ENCODE data around the gene LRBA. TPM values are rescaled to one million over a fixed set of nuclear protein-coding genes. Genes with fewer than 3 reads are reported as not detected.

The LRBA gene
- total RNA-seq, 1 donor from 2014 or later = 26.4 TPM

- no peak for DNase-seq
- H3K4me3 Mint-ChIP-seq (ENCODE audit: unreplicated experiment) = no peak overlapping the region
- no peaks in the 10 kb centered on the region for H3K4me1 Mint-ChIP-seq (ENCODE audit: low read depth, unreplicated experiment)
- no peak for TF ChIP-seq CTCF (IDR thresholded peaks at IDR 0.05; ENCODE audit: partially characterized antibody, unreplicated experiment)
- H3K36me3 Mint-ChIP-seq (ENCODE audit: unreplicated experiment) = peaks cover 7% of the 10 kb centered on the region
- H3K9me3 Mint-ChIP-seq (ENCODE audit: unreplicated experiment) = peaks cover 3% of the 10 kb centered on the region
- H3K27ac Mint-ChIP-seq (ENCODE audit: unreplicated experiment) = no peak overlapping the region
- H3K27me3 Mint-ChIP-seq (ENCODE audit: unreplicated experiment) = no peaks in the 10 kb centered on the region
Observed at GRCh38 chr4:150976478-150977118, 38.5 kb downstream of the LRBA start.

GRCh38 chr4:150974750-150975149 is 40.3 kb downstream of the LRBA start:
- no peak for TF ChIP-seq CTCF (IDR thresholded peaks at IDR 0.05; ENCODE audit: partially characterized antibody, unreplicated experiment)
- no peak for DNase-seq
- H3K36me3 Mint-ChIP-seq (ENCODE audit: unreplicated experiment) = peaks cover 7% of the 10 kb centered on the region
- H3K9me3 Mint-ChIP-seq (ENCODE audit: unreplicated experiment) = peaks cover 3% of the 10 kb centered on the region
- no peaks in the 10 kb centered on the region for H3K27me3 Mint-ChIP-seq (ENCODE audit: unreplicated experiment)
- no peaks in the 10 kb centered on the region for H3K4me1 Mint-ChIP-seq (ENCODE audit: low read depth, unreplicated experiment)
- no peak overlapping the region for H3K4me3 Mint-ChIP-seq (ENCODE audit: unreplicated experiment)
- H3K27ac Mint-ChIP-seq (ENCODE audit: unreplicated experiment) = no peak overlapping the region

GRCh38 chr4:150974252-150974640 is 40.8 kb downstream of the LRBA start:
- Mint-ChIP-seq H3K4me3 (ENCODE audit: unreplicated experiment) (no peak overlapping the region), H3K27me3 (ENCODE audit: unreplicated experiment) (no peaks in the 10 kb centered on the region), H3K9me3 (ENCODE audit: unreplicated experiment) (peaks cover 3% of the 10 kb centered on the region), H3K4me1 (ENCODE audit: low read depth, unreplicated experiment) (no peaks in the 10 kb centered on the region), H3K36me3 (ENCODE audit: unreplicated experiment) (peaks cover 7% of the 10 kb centered on the region), H3K27ac (ENCODE audit: unreplicated experiment) (no peak overlapping the region)
- TF ChIP-seq CTCF (IDR thresholded peaks at IDR 0.05; ENCODE audit: partially characterized antibody, unreplicated experiment) = no peak
- DNase-seq = no peak

- H3K27me3 Mint-ChIP-seq (ENCODE audit: unreplicated experiment) = no peaks in the 10 kb centered on the region
- H3K9me3 Mint-ChIP-seq (ENCODE audit: unreplicated experiment) = peaks cover 1% of the 10 kb centered on the region
- no peaks in the 10 kb centered on the region for H3K4me1 Mint-ChIP-seq (ENCODE audit: low read depth, unreplicated experiment)
- TF ChIP-seq CTCF (IDR thresholded peaks at IDR 0.05; ENCODE audit: partially characterized antibody, unreplicated experiment) = no peak
- peaks cover 4% of the 10 kb centered on the region for H3K36me3 Mint-ChIP-seq (ENCODE audit: unreplicated experiment)
- H3K4me3 Mint-ChIP-seq (ENCODE audit: unreplicated experiment) = no peak overlapping the region
- H3K27ac Mint-ChIP-seq (ENCODE audit: unreplicated experiment) = no peak overlapping the region
- no peak for DNase-seq
Observed at GRCh38 chr4:150973626-150974251, 41.3 kb downstream of the LRBA start.

GRCh38 chr4:150972592-150972991 is 42.5 kb downstream of the LRBA start:
- TF ChIP-seq CTCF (IDR thresholded peaks at IDR 0.05; ENCODE audit: partially characterized antibody, unreplicated experiment) = no peak
- no peaks in the 10 kb centered on the region for H3K36me3 Mint-ChIP-seq (ENCODE audit: unreplicated experiment)
- no peaks in the 10 kb centered on the region for H3K9me3 Mint-ChIP-seq (ENCODE audit: unreplicated experiment)
- H3K27ac Mint-ChIP-seq (ENCODE audit: unreplicated experiment) = no peak overlapping the region
- no peak for DNase-seq
- no peaks in the 10 kb centered on the region for H3K4me1 Mint-ChIP-seq (ENCODE audit: low read depth, unreplicated experiment)
- H3K4me3 Mint-ChIP-seq (ENCODE audit: unreplicated experiment) = no peak overlapping the region
- no peaks in the 10 kb centered on the region for H3K27me3 Mint-ChIP-seq (ENCODE audit: unreplicated experiment)

Data from glutamatergic neuron (in vitro differentiated cells).